ENCODE measurements around the gene COA7. TPM values are rescaled to one million over a fixed set of nuclear protein-coding genes. Genes with fewer than 3 reads are reported as not detected.
"Not testable (repeated sequence)": the region's sequence is repeated elsewhere in the genome, so short reads cannot be mapped to it uniquely, and the experiment has no call there.

COA7 gene
- total RNA-seq, 3 donors from 2014 or later: 7.4 to 12.8 (median 9.8) TPM

DNA sequence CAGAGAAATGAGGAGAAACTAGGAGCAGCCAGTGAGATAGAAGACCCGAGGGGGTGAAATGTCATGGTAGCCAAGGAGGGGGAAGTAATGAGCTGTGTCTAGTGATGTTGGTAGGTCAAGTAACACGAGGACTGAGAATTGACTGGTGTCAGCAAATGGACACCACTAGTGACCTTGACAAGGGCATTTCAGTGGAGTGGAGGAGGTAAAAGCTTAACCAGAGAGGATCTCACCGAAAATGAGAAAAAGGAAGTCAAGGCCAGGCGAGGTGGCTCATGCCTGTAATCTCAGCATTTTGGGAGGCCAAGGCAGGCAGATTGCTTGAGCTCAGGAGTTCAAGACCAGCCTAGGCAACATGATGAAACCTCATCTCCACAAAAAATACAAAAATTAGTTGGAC, 25.1 kb upstream of the COA7 start:
- no peak for TF ChIP-seq POLR2AphosphoS5 (IDR thresholded peaks at IDR 0.05)
- TF ChIP-seq POLR2A (IDR thresholded peaks at IDR 0.05): no peak
- TF ChIP-seq, protein P1, sequence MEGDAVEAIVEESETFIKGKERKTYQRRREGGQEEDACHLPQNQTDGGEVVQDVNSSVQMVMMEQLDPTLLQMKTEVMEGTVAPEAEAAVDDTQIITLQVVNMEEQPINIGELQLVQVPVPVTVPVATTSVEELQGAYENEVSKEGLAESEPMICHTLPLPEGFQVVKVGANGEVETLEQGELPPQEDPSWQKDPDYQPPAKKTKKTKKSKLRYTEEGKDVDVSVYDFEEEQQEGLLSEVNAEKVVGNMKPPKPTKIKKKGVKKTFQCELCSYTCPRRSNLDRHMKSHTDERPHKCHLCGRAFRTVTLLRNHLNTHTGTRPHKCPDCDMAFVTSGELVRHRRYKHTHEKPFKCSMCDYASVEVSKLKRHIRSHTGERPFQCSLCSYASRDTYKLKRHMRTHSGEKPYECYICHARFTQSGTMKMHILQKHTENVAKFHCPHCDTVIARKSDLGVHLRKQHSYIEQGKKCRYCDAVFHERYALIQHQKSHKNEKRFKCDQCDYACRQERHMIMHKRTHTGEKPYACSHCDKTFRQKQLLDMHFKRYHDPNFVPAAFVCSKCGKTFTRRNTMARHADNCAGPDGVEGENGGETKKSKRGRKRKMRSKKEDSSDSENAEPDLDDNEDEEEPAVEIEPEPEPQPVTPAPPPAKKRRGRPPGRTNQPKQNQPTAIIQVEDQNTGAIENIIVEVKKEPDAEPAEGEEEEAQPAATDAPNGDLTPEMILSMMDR (IDR thresholded peaks at IDR 0.05): no peak
- Histone ChIP-seq H3K36me3 (no peaks in the 10 kb centered on the region), H3K9me3 (no peaks in the 10 kb centered on the region), H3K27ac (no peak overlapping the region), H3K4me1 (peaks cover 0 to 4% of the 10 kb centered on the region in 2 donors), H3K4me3 (no peak overlapping the region), H3K27me3 (no peaks in the 10 kb centered on the region)
- DNase-seq (ENCODE audit: low spot score in 2 of 2): no peak
- intact Hi-C loops (cut with DNase I; ENCODE audit: low total_unique reads): no loop called here

DNA sequence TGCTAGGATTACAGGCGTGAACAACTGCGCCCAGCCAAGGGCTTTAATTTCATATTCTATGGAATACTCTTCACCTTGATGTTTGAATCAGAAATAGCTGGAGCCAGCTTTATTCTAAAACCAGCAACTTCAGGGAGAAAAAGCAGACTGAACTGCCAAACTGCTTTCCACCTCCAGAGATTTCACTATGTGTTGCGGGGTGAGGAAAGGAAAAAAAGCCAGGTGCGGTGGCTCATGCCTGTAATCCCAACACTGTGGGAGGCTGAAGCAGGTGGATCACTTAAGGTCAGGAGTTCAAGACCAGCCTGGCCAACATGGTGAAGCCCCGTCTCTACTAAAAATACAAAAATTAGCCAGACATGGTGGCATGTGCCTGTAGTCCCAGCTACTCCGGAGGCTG, 17.1 kb upstream of the COA7 start:
- H3K4me3 ChIP-seq; H3K4me1 ChIP-seq; H3K36me3 ChIP-seq; H3K27ac ChIP-seq; DNase-seq (ENCODE audit: low spot score in 2 of 2); intact Hi-C loops (cut with DNase I; ENCODE audit: low total_unique reads); H3K27me3 ChIP-seq; H3K9me3 ChIP-seq: not testable (repeated sequence)

DNA sequence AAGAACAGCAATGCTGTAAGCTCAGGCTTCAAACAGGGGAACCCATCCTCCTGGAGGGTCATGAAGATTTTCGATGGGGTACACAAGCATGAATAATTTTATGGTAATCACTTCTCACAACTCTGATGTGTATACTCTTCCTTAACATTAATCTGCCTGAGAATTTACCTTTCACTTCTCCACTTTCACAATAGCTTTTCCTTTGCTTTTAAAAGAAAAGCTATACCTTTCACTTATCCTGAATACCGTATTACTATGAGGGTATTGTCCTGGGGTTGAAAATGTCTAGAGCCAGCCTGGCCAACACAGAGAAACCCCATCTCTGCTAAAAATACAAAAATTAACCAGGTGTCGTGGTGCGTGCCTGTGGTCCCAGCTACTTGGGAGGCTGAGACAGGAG, 15.4 kb upstream of the COA7 start:
- H3K36me3 ChIP-seq: no peaks in the 10 kb centered on the region
- intact Hi-C loops (cut with DNase I; ENCODE audit: low total_unique reads): no loop called here
- no peak overlapping the region for H3K4me3 ChIP-seq
- H3K27ac ChIP-seq: no peak overlapping the region
- no peaks in the 10 kb centered on the region for H3K4me1 ChIP-seq
- TF ChIP-seq POLR2AphosphoS5 (IDR thresholded peaks at IDR 0.05) (no peak), POLR2A (IDR thresholded peaks at IDR 0.05) (no peak)
- TF ChIP-seq, protein P1 (IDR thresholded peaks at IDR 0.05): no peak
- no peaks in the 10 kb centered on the region for H3K9me3 ChIP-seq
- no peak for DNase-seq (ENCODE audit: low spot score in 2 of 2)
- no peaks in the 10 kb centered on the region for H3K27me3 ChIP-seq

DNA sequence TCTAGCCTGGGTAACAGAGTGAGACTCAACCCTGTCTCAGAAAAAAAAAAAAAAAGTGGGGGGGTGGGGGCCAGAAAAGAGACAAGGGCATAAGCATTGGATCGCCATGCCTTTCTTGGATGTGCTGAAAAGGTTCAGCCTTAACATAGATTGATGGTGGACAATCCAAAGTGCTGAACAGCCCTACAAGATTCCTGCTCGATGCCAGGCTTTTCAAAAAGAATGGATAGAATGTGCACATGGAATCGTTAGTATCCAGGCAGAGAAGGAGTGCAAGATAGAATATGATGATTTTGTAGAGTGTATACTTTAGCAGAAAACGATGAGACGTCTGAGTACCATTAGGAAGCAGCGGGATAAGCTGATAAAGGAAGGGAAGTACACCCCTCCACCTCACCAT, 10.9 kb upstream of the COA7 start:
- Histone ChIP-seq H3K4me1 (no peaks in the 10 kb centered on the region), H3K27me3 (no peaks in the 10 kb centered on the region), H3K9me3 (no peaks in the 10 kb centered on the region), H3K27ac (no peak overlapping the region), H3K36me3 (no peaks in the 10 kb centered on the region), H3K4me3 (no peak overlapping the region)
- intact Hi-C loops (cut with DNase I; ENCODE audit: low total_unique reads): no loop called here
- no peak for TF ChIP-seq POLR2AphosphoS5 (IDR thresholded peaks at IDR 0.05)
- TF ChIP-seq POLR2A (IDR thresholded peaks at IDR 0.05): no peak
- TF ChIP-seq, protein P1 (IDR thresholded peaks at IDR 0.05): no peak
- no peak for DNase-seq (ENCODE audit: low spot score in 2 of 2)

DNA sequence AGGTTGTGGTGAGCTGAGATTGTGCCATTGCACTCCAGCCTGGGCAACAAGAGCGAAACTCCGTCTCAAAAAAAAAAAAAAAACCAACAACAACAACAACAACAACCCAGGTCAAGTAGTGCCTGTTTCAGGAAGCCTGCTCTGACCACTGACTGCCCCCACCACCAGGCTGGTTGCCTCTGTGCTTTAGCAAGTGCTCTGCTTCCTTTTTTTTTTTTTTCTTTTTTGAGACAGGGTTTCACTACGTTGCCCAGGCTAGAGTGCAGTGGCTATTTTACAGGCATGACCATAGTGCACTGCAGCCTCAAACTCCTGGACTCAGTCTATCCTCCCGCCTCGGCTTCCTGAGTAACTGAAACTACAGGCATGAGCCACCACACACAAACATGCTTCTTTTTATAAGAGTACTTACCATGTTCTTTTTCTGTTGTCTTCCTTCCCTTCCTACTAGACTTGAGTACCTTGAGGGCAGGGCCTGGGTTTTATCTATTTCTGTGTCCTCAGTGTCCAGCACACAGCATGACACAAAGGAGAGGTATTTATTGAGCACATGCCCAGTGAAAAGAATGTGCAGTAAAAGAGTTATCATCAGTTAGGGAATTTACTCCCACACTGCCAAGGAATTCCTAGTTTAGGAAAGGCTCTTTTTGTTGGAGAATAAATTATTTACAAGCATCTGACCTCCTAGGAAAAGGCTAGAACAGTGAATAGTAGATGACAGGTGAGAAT, 9.9 kb upstream of the COA7 start:
- TF ChIP-seq, protein P1 (IDR thresholded peaks at IDR 0.05): no peak
- TF ChIP-seq POLR2AphosphoS5 (IDR thresholded peaks at IDR 0.05) (no peak), POLR2A (IDR thresholded peaks at IDR 0.05) (no peak)
- Histone ChIP-seq H3K36me3 (no peaks in the 10 kb centered on the region), H3K27me3 (no peaks in the 10 kb centered on the region), H3K4me3 (no peak overlapping the region), H3K9me3 (no peaks in the 10 kb centered on the region), H3K4me1 (no peaks in the 10 kb centered on the region), H3K27ac (no peak overlapping the region)
- intact Hi-C loops (cut with DNase I; ENCODE audit: low total_unique reads): loop anchor here (1.0 kb wide), 1 partner anchor 9 kb away; no protein-coding TSS in a partner anchor
- peak in 1 of 2 donors; percentile 10 for DNase-seq (ENCODE audit: low spot score in 2 of 2)
